ENCODE results near the gene SHISAL1. TPM values are rescaled to one million over a fixed set of nuclear protein-coding genes. Genes with fewer than 3 reads are reported as not detected.
A peak's percentile ranks its signal among the peaks of the same experiment; 100 is the strongest.

SHISAL1 gene
- total RNA-seq, 8 experiments from 2014 or later: 0.17 to 21.5 (median 3.5) TPM

- Histone ChIP-seq H3K4me1 (replicated peaks in 1 of 2) (peaks cover 30 to 40% of the 10 kb centered on the region in 2 donors), H3K4me3 (no peak overlapping the region), H3K27ac (no peak overlapping the region)
- no peak for ATAC-seq (replicated peaks in 6 of 8)
- 29 to 96% (median 90%) methylated on average over 1 to 15 of the region's 21 CpGs; no CpG with 5 or more reads in 5 of the 10 experiments for WGBS, 10 experiments
- in situ Hi-C loops (cut with MboI; ENCODE audit: low pct_unique_long_range_greater_than_20kb in 2 of 9, low sequenced_read_pairs in 9 of 9, unreplicated experiment in 9 of 9): no loop called here
Observed at GRCh38 chr22:44340271-44341239, 27.8 kb upstream of the SHISAL1 start.

GRCh38 chr22:44338906-44339305 is 26.2 kb upstream of the SHISAL1 start:
- H3K4me1 ChIP-seq (replicated peaks in 1 of 2): peaks cover 23 to 38% of the 10 kb centered on the region in 2 donors
- ATAC-seq (replicated peaks in 6 of 8): no peak
- WGBS, 10 experiments: 88 to 94% (median 90%) methylated on average over 1 to 2 of the region's 2 CpGs; no CpG with 5 or more reads in 7 of the 10 experiments
- H3K27ac ChIP-seq: no peak overlapping the region
- no peak overlapping the region for H3K4me3 ChIP-seq
- in situ Hi-C loops (cut with MboI; ENCODE audit: low pct_unique_long_range_greater_than_20kb in 2 of 9, low sequenced_read_pairs in 9 of 9, unreplicated experiment in 9 of 9): no loop called here

GRCh38 chr22:44338177-44338810 is 25.5 kb upstream of the SHISAL1 start:
- Histone ChIP-seq H3K4me1 (replicated peaks in 1 of 2) (peaks cover 23 to 38% of the 10 kb centered on the region in 2 donors), H3K27ac (no peak overlapping the region), H3K4me3 (no peak overlapping the region)
- peak in 2 of 8 experiments; percentile 4 to 12 for ATAC-seq (replicated peaks in 6 of 8)
- 40 to 90% (median 50%) methylated on average over 1 to 2 of the region's 8 CpGs; no CpG with 5 or more reads in 7 of the 10 experiments for WGBS, 10 experiments
- in situ Hi-C loops (cut with MboI; ENCODE audit: low pct_unique_long_range_greater_than_20kb in 2 of 9, low sequenced_read_pairs in 9 of 9, unreplicated experiment in 9 of 9): no loop called here

- Histone ChIP-seq H3K4me1 (replicated peaks in 1 of 2) (peaks cover 23 to 38% of the 10 kb centered on the region in 2 donors), H3K27ac (peak overlapping the region; percentile 1 to 39), H3K4me3 (no peak overlapping the region)
- in situ Hi-C loops (cut with MboI; ENCODE audit: low pct_unique_long_range_greater_than_20kb in 2 of 9, low sequenced_read_pairs in 9 of 9, unreplicated experiment in 9 of 9): no loop called here
- peak; percentile 39 to 89 (median 82) for ATAC-seq (replicated peaks in 6 of 8)
- WGBS, 10 experiments: 8 to 35% (median 22%) methylated on average over 2 to 11 of the region's 13 CpGs; no CpG with 5 or more reads in 6 of the 10 experiments
Observed at GRCh38 chr22:44337678-44338004, 24.9 kb upstream of the SHISAL1 start.

GRCh38 chr22:44336962-44337677 is 24.4 kb upstream of the SHISAL1 start:
- WGBS, 10 experiments: 55 to 100% (median 68%) methylated on average over 1 to 12 of the region's 21 CpGs; no CpG with 5 or more reads in 5 of the 10 experiments
- H3K4me3 ChIP-seq: no peak overlapping the region

GRCh38 chr22:44335903-44336803 is 23.4 kb upstream of the SHISAL1 start:
- 80 to 100% (median 97%) methylated on average over 1 to 6 of the region's 11 CpGs; no CpG with 5 or more reads in 4 of the 10 experiments for WGBS, 10 experiments
- peaks cover 22 to 27% of the 10 kb centered on the region in 2 donors for H3K4me1 ChIP-seq (replicated peaks in 1 of 2)
- in situ Hi-C loops (cut with MboI; ENCODE audit: low pct_unique_long_range_greater_than_20kb in 2 of 9, low sequenced_read_pairs in 9 of 9, unreplicated experiment in 9 of 9): no loop called here
- no peak overlapping the region for H3K27ac ChIP-seq
- no peak overlapping the region for H3K4me3 ChIP-seq
- no peak for ATAC-seq (replicated peaks in 6 of 8)

More at GRCh38 chr22:44336962-44337677, 24.4 kb upstream of the SHISAL1 start:
- peak overlapping the region; percentile 1 to 39 for H3K27ac ChIP-seq
- in situ Hi-C loops (cut with MboI; ENCODE audit: low pct_unique_long_range_greater_than_20kb in 2 of 9, low sequenced_read_pairs in 9 of 9, unreplicated experiment in 9 of 9): no loop called here
- peaks cover 27 to 37% of the 10 kb centered on the region in 2 donors for H3K4me1 ChIP-seq (replicated peaks in 1 of 2)
- ATAC-seq (replicated peaks in 6 of 8): peak in 5 of 8 experiments; percentile 56 to 73 (median 61)

GRCh38 chr22:44335066-44335839 is 22.5 kb upstream of the SHISAL1 start:
- in situ Hi-C loops (cut with MboI; ENCODE audit: low pct_unique_long_range_greater_than_20kb in 2 of 9, low sequenced_read_pairs in 9 of 9, unreplicated experiment in 9 of 9): no loop called here
- ATAC-seq (replicated peaks in 6 of 8): no peak
- H3K4me1 ChIP-seq (replicated peaks in 1 of 2): peaks cover 27 to 34% of the 10 kb centered on the region in 2 donors
- no peak overlapping the region for H3K4me3 ChIP-seq
- 62 to 100% (median 95%) methylated on average over 1 to 7 of the region's 9 CpGs; no CpG with 5 or more reads in 3 of the 10 experiments for WGBS, 10 experiments
- H3K27ac ChIP-seq: no peak overlapping the region

GRCh38 chr22:44333847-44334635 is 21.3 kb upstream of the SHISAL1 start:
- no peak overlapping the region for H3K4me3 ChIP-seq
- peaks cover 32 to 40% of the 10 kb centered on the region in 2 donors for H3K4me1 ChIP-seq (replicated peaks in 1 of 2)
- no peak overlapping the region for H3K27ac ChIP-seq
- no peak for ATAC-seq (replicated peaks in 6 of 8)
- in situ Hi-C loops (cut with MboI; ENCODE audit: low pct_unique_long_range_greater_than_20kb in 2 of 9, low sequenced_read_pairs in 9 of 9, unreplicated experiment in 9 of 9): no loop called here
- WGBS, 10 experiments: 80 to 100% (median 100%) methylated on average over 1 to 7 of the region's 13 CpGs; no CpG with 5 or more reads in 2 of the 10 experiments

GRCh38 chr22:44332946-44333345 is 20.2 kb upstream of the SHISAL1 start:
- in situ Hi-C loops (cut with MboI; ENCODE audit: low pct_unique_long_range_greater_than_20kb in 2 of 9, low sequenced_read_pairs in 9 of 9, unreplicated experiment in 9 of 9): no loop called here
- WGBS, 10 experiments: 67 to 100% (median 76%) methylated on average over 1 to 3 of the region's 8 CpGs; no CpG with 5 or more reads in 4 of the 10 experiments
- ATAC-seq (replicated peaks in 6 of 8): no peak

GRCh38 chr22:44331881-44332714 is 19.3 kb upstream of the SHISAL1 start:
- 6 to 21% (median 8%) methylated on average over 8 to 26 of the region's 55 CpGs; no CpG with 5 or more reads in 4 of the 10 experiments for WGBS, 10 experiments
- in situ Hi-C loops (cut with MboI; ENCODE audit: low pct_unique_long_range_greater_than_20kb in 2 of 9, low sequenced_read_pairs in 9 of 9, unreplicated experiment in 9 of 9): no loop called here
- Histone ChIP-seq H3K4me3 (peak overlapping the region; percentile 36 to 66 (median 56)), H3K27ac (no peak overlapping the region), H3K4me1 (replicated peaks in 1 of 2) (peaks cover 27 to 37% of the 10 kb centered on the region in 2 donors)
- peak; percentile 7 to 83 (median 32) for ATAC-seq (replicated peaks in 6 of 8)

More at GRCh38 chr22:44332946-44333345, 20.2 kb upstream of the SHISAL1 start:
- H3K4me3 ChIP-seq: no peak overlapping the region
- peaks cover 28 to 37% of the 10 kb centered on the region in 2 donors for H3K4me1 ChIP-seq (replicated peaks in 1 of 2)
- no peak overlapping the region for H3K27ac ChIP-seq
